SK-N-SH treated with all-trans-retinoic acid at 6 μM for 48 hours (cell line): ENCODE data around the gene TUBGCP2.

Source experiments
- ATAC-seq: fragments of 200-7000 bp; cut with Tn5 transposase; 3 replicates; pipeline ENCODE4 v1.9.1; 2020; ENCODE audit warnings: mild to moderate bottlenecking, moderate library complexity
- ARNTL ChIP-seq: fragments of 450-650 bp; formaldehyde crosslinking; IDR thresholded peaks from 2 replicates; pipeline ENCODE4 v1.5.0; 2020; ENCODE audit warnings: low read depth, mild to moderate bottlenecking, moderate library complexity, borderline replicate concordance
- BACH2 ChIP-seq: fragments of 250-450 bp; sonication (Bioruptor Pico); IDR thresholded peaks from 2 replicates; pipeline ENCODE4 v1.9.0; 2021; ENCODE audit warnings: mild to moderate bottlenecking, borderline replicate concordance
- ESRRG ChIP-seq: fragments of 250-450 bp; sonication (Bioruptor Pico); IDR thresholded peaks from 2 replicates; pipeline ENCODE4 v1.6.1; 2021; ENCODE audit warnings: mild to moderate bottlenecking
- GLIS3 ChIP-seq: fragments of 250-450 bp; sonication (Bioruptor Pico); IDR thresholded peaks from 2 replicates; pipeline ENCODE4 v1.5.0; 2020; ENCODE audit warnings: mild to moderate bottlenecking, moderate library complexity
- ISL1 ChIP-seq: fragments of 250-450 bp; sonication (Bioruptor Pico); IDR thresholded peaks from 2 replicates; pipeline ENCODE4 v2.1.2; 2022; ENCODE audit warnings: mild to moderate bottlenecking, moderate library complexity
- OSR1 ChIP-seq: fragments of 250-450 bp; sonication (Bioruptor Pico); IDR thresholded peaks from 2 replicates; pipeline ENCODE4 v1.8.0; 2022; ENCODE audit warnings: moderate library complexity, mild to moderate bottlenecking, inconsistent platforms
- POU6F1 ChIP-seq: fragments of 250-450 bp; sonication (Bioruptor Pico); IDR thresholded peaks from 2 replicates; pipeline ENCODE4 v1.8.0; 2021; ENCODE audit warnings: low read depth, mild to moderate bottlenecking, moderate library complexity, borderline replicate concordance
- PPARA ChIP-seq: fragments of 250-450 bp; sonication (Bioruptor Pico); IDR thresholded peaks from 2 replicates; pipeline ENCODE4 v1.5.0; 2020; ENCODE audit warnings: mild to moderate bottlenecking, borderline replicate concordance
- SNAI2 ChIP-seq: fragments of 250-450 bp; sonication (Bioruptor Pico); IDR thresholded peaks from 2 replicates; pipeline ENCODE4 v1.5.0; 2020; ENCODE audit warnings: mild to moderate bottlenecking, moderate library complexity
- TCF4 ChIP-seq: fragments of 250-450 bp; sonication (Bioruptor Pico); IDR thresholded peaks from 2 replicates; pipeline ENCODE4 v1.8.0; 2021; ENCODE audit warnings: mild to moderate bottlenecking, moderate library complexity, borderline replicate concordance
- TOX ChIP-seq: fragments of 250-450 bp; sonication (Bioruptor Pico); IDR thresholded peaks from 2 replicates; pipeline ENCODE4 v1.8.0; 2021; ENCODE audit warnings: mild to moderate bottlenecking, moderate library complexity, borderline replicate concordance
- ZFP3 ChIP-seq: fragments of 250-450 bp; sonication (Bioruptor Pico); IDR thresholded peaks from 2 replicates; pipeline ENCODE4 v1.5.0; 2020; ENCODE audit warnings: mild to moderate bottlenecking, moderate library complexity
- ZFP30 ChIP-seq: fragments of 450-650 bp; formaldehyde crosslinking; IDR thresholded peaks from 2 replicates; pipeline ENCODE4 v1.5.0; 2022; ENCODE audit warnings: mild to moderate bottlenecking, moderate library complexity
- ZNF565 ChIP-seq: fragments of 450-650 bp; formaldehyde crosslinking; conservative IDR thresholded peaks from 2 replicates; pipeline ENCODE4 v1.5.0; 2020; ENCODE audit warnings: low read depth, mild to moderate bottlenecking, moderate library complexity
- ZNF70 ChIP-seq: fragments of 450-650 bp; formaldehyde crosslinking; IDR thresholded peaks from 2 replicates; pipeline ENCODE4 v1.5.0; 2020; ENCODE audit warnings: mild to moderate bottlenecking, moderate library complexity
- ZNF8 ChIP-seq: fragments of 450-650 bp; formaldehyde crosslinking; IDR thresholded peaks from 2 replicates; pipeline ENCODE4 v1.5.0; 2020; ENCODE audit warnings: mild to moderate bottlenecking, moderate library complexity
- TF ChIP-seq, protein P1 (sequence below): fragments of 250-450 bp; sonication (Bioruptor Pico); IDR thresholded peaks from 2 replicates; pipeline ENCODE4 v1.5.1; 2020; ENCODE audit warnings: low read depth, mild to moderate bottlenecking, moderate library complexity
- TF ChIP-seq, protein P2 (sequence below): fragments of 250-450 bp; sonication (Bioruptor Pico); IDR thresholded peaks from 2 replicates; pipeline ENCODE4 v1.8.0; 2020; ENCODE audit warnings: mild to moderate bottlenecking, moderate library complexity, borderline replicate concordance
- TF ChIP-seq, protein P3 (sequence below): fragments of 250-450 bp; sonication (Bioruptor Pico); IDR thresholded peaks from 2 replicates; pipeline ENCODE4 v1.5.1; 2021; ENCODE audit warnings: mild to moderate bottlenecking, moderate library complexity

TUBGCP2 gene

DNA sequence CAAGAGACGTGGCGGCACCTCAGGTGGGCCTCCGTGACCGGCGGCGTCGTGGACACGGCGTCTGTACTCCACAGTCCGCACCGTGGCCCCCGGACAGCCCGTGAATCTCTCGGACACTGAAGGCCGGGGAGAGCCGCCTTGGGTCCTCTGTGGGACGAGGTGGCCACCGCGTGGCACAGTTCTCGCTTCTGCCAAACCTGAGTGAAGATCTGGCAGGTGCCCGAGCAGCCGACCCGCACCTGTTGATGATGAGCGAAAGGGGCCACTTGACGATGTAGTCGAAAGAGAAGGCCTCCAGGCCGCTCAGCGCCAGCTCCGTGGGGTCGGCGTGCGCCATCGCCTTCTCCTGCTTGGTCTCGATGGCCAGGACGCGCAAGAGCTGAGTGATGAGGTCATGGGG, 23.5 kb downstream of the TUBGCP2 start:
- ATAC-seq = no peak
- TF ChIP-seq PPARA (CRISPR knock-in tag) (no peak), ARNTL (CRISPR knock-in tag) (no peak)
- TF ChIP-seq, protein P1, sequence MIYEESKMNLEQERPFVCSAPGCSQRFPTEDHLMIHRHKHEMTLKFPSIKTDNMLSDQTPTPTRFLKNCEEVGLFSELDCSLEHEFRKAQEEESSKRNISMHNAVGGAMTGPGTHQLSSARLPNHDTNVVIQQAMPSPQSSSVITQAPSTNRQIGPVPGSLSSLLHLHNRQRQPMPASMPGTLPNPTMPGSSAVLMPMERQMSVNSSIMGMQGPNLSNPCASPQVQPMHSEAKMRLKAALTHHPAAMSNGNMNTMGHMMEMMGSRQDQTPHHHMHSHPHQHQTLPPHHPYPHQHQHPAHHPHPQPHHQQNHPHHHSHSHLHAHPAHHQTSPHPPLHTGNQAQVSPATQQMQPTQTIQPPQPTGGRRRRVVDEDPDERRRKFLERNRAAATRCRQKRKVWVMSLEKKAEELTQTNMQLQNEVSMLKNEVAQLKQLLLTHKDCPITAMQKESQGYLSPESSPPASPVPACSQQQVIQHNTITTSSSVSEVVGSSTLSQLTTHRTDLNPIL (CRISPR knock-in tag) = no peak
- TF ChIP-seq, all 23 proteins: peak for 0

DNA sequence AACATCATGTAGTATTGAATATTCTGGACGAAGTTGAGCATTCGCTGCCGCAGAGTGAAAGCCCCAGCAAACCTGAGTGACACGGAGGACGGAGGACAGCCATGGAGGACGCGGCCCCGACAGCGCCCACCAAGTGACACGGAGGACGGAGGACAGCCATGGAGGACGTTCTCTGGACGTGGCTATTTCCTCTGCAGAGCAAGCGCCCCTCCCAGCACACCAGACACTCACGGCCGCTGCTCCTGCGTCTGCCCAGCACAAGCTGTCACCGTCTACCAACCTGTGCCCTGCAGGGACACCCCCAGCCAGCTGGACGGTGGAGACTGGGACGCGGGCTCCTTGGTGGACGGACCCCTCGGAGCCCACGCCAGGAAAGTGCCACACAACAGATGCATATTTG, 24.7 kb downstream of the TUBGCP2 start:
- TF ChIP-seq ZFP3 = no peak
- no peak for TF ChIP-seq POU6F1 (CRISPR knock-in tag)
- TF ChIP-seq, protein P2, sequence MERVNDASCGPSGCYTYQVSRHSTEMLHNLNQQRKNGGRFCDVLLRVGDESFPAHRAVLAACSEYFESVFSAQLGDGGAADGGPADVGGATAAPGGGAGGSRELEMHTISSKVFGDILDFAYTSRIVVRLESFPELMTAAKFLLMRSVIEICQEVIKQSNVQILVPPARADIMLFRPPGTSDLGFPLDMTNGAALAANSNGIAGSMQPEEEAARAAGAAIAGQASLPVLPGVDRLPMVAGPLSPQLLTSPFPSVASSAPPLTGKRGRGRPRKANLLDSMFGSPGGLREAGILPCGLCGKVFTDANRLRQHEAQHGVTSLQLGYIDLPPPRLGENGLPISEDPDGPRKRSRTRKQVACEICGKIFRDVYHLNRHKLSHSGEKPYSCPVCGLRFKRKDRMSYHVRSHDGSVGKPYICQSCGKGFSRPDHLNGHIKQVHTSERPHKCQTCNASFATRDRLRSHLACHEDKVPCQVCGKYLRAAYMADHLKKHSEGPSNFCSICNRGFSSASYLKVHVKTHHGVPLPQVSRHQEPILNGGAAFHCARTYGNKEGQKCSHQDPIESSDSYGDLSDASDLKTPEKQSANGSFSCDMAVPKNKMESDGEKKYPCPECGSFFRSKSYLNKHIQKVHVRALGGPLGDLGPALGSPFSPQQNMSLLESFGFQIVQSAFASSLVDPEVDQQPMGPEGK (CRISPR knock-in tag) = no peak
- TF ChIP-seq ZNF8 (CRISPR knock-in tag) = no peak
- TF ChIP-seq ESRRG (CRISPR knock-in tag) = no peak
- TF ChIP-seq ISL1 (CRISPR knock-in tag) = no peak
- TF ChIP-seq, protein P3, sequence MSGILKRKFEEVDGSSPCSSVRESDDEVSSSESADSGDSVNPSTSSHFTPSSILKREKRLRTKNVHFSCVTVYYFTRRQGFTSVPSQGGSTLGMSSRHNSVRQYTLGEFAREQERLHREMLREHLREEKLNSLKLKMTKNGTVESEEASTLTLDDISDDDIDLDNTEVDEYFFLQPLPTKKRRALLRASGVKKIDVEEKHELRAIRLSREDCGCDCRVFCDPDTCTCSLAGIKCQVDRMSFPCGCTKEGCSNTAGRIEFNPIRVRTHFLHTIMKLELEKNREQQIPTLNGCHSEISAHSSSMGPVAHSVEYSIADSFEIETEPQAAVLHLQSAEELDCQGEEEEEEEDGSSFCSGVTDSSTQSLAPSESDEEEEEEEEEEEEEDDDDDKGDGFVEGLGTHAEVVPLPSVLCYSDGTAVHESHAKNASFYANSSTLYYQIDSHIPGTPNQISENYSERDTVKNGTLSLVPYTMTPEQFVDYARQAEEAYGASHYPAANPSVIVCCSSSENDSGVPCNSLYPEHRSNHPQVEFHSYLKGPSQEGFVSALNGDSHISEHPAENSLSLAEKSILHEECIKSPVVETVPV (CRISPR knock-in tag) = no peak
- TF ChIP-seq PPARA (CRISPR knock-in tag) = no peak
- TF ChIP-seq OSR1 (CRISPR knock-in tag) = no peak
- TF ChIP-seq ZFP30 = no peak
- TF ChIP-seq, all 23 proteins: peak for 0
- no peak for ATAC-seq

GRCh38 chr10:133282846-133283390, 25.8 kb downstream of the TUBGCP2 start:
- no peak for ATAC-seq
- no peak for TF ChIP-seq ZFP3
- no peak for TF ChIP-seq TOX
- TF ChIP-seq ESRRG (CRISPR knock-in tag) = no peak
- no peak for TF ChIP-seq ZNF565 (CRISPR knock-in tag)
- no peak for TF ChIP-seq BACH2 (CRISPR knock-in tag)
- no peak for TF ChIP-seq ZFP30
- no peak for TF ChIP-seq ISL1 (CRISPR knock-in tag)

DNA sequence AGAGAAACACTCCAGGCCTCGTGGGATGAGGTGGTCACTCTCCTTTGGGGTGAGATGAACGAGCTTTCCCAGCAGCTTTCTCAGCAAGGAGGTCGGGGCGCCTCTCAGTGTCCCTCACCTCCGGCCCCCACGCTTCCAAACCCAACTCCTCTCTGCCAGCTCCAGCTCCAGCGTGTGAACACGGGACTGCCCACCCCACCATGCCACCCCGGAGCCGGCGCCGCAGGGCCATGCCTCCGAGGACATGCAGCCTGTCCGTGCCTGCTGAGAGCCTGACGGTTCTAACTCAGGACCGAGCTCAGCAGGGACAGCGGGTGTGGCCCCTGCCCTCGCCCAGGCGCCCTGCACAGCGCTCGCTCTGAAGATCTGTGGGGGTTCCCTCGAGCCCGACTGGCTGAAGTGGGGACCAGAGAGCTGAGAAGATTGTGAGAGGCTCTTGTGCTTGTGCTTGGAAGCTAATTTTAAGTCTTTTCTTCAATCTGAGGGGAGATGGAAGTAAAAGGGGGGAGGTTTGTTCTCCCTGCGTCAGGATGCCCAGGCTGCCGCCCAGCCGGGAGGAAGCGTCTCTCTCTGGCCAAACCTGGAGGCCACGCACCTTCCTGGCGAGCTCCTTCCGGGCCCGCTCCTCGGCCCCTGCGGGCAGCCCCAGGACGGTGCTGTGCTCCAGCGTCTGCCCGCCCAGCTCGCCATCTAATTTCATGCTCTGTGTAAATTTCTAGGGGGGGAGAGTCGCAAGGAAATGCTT, 26.9 kb downstream of the TUBGCP2 start:
- TF ChIP-seq SNAI2 (CRISPR knock-in tag) (no peak), GLIS3 (no peak), TCF4 (no peak), BACH2 (CRISPR knock-in tag) (no peak), ZNF70 (CRISPR knock-in tag) (no peak), ZFP30 (no peak), ZFP3 (no peak), ESRRG (CRISPR knock-in tag) (no peak)
- TF ChIP-seq, protein P2 (CRISPR knock-in tag) = no peak
- TF ChIP-seq, protein P1 (CRISPR knock-in tag) = no peak
- no peak for ATAC-seq
